COLO668 (cell line): Measurements from ENCODE around the gene PPCDC.
"Not testable (repeated sequence)": the region's sequence is repeated elsewhere in the genome, so short reads cannot be mapped to it uniquely, and the experiment has no call there.

Source experiments
- DNase-seq: peaks from one replicate; lab custom pipeline; 2025; ENCODE audit not compliant: unreplicated experiment; lab: John Stamatoyannopoulos, UW

The PPCDC gene

GRCh38 chr15:75065851-75066509 is 42.6 kb downstream of the PPCDC start:
- DNase-seq, result no peak

- DNase-seq, result no peak
Measured at GRCh38 chr15:75067123-75067830, 43.9 kb downstream of the PPCDC start.

- DNase-seq, result no peak
Measured at GRCh38 chr15:75068748-75069147, 45.4 kb downstream of the PPCDC start.

- DNase-seq, result no peak
Measured at GRCh38 chr15:75069301-75069925, 46.0 kb downstream of the PPCDC start.

DNA sequence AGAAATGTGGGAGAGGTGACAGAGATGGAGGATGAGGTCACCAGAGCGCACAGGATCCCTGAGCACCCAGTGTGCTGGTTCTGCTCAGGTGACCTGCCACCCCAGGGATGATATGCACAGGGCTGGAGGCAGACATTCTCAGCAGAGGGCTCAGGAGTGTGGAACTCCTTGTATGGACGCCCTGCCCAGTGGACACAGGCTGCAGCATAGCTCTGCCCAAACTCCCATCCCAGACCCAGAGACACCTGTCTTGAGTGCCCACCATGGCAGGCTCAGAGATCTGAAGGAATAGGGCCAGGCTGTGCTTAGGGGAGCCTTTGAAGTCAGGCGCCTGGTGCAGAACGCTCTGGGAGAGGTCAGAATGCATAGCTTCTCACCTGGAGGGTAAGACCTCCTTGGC is 47.3 kb downstream of the PPCDC start:
- no peak for DNase-seq

DNA sequence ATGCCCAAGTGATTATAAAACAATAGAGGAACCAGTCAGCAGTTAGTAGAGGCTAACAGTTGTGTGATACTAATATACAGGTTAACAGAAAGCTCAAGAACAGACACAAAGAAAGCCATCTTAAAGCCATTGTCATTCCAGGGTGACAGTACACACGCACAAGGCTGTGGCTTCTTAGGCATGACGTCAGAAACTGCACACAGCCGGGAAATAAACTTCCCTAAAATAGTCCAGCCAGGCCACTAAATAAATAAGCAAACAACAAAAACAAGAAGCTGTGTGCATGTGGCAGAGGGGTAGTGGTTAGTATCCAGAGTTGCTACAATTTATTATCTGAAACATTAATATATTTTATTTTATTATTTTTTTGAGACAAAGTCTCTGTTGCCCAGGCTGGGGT is 49.8 kb downstream of the PPCDC start:
- DNase-seq, result no peak

GRCh38 chr15:75076277-75076676 is 52.9 kb downstream of the PPCDC start:
- DNase-seq, result no peak

DNA sequence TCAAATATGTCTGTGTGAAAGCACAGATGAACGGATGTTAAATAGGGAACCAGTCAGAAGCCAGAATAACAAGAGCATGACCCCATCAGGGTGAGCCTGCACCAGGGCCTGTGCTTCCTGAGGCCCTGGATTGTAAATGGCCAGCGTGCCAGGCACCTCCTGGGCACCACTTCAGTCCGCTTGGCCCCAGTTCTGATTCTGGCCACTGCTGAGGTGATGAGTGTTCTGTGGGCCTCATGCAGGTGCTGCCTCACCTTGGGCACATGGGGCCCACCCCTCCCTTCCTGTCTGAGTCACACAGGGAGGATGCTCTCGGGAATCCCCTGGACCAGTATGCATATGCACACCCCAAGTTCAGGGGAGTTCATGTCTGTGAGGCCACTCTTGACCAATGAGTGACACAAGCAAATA is 54.2 kb downstream of the PPCDC start:
- DNase-seq, result not testable (repeated sequence)

DNA sequence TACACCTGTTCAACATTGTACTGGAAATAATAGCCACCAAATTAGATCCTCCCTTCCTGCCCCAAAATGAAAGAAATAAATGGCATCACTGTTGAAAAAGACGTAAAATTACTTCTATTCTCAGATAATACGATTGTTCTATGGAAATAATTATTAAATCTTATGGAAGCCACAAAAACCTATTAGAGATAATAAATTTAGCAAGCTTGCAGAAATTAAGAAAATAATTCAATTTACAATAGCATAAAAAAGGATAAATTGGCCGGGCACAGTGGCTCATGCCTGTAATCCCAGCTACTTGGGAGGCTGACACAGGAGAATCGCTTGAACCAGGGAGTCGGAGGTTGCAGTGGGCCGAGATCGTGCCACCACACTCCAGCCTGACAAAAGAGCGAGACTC is 57.8 kb downstream of the PPCDC start:
- no peak for DNase-seq

DNA sequence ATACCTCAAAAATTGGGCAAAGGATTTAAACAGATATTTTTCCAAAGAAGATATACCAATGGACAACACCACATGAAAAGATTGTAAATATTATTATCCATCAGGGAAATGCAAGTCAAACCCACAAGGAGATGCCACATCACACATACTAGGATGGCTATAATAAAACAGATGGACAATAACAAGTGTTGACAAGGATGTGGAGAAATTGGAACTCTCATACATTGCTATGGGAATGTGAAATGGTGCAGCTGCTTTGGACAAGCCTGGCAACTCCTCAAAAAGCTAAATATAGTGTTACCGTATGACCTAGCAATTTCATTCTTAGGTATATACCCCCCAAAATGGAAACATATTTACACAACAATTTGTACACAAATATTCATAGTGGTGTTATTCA is 59.3 kb downstream of the PPCDC start:
- no peak for DNase-seq

- not testable (repeated sequence) for DNase-seq
Measured at GRCh38 chr15:75085708-75086107, 62.3 kb downstream of the PPCDC start.

- DNase-seq, result no peak
Measured at GRCh38 chr15:75089456-75090387, 66.3 kb downstream of the PPCDC start.

GRCh38 chr15:75090388-75090734 is 67.0 kb downstream of the PPCDC start:
- DNase-seq, result no peak

DNA sequence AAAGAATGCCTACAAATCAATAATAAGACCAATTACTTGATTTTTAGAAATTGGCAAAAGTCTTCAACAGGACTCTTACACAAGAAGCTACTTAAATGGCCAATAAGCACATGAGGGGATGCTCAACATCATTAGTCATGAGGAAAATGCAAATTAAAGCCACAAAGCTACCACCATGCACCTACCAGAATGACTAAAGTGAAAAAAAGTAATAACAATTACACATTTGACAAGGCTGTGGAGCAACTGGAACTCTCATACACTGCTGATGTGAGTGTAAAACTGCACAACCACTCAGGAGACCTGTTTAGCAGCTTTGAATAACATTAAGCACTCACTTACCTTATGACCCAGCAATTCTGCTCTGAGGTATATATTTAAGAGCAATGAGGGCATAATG is 68.4 kb downstream of the PPCDC start:
- DNase-seq, result no peak

DNA sequence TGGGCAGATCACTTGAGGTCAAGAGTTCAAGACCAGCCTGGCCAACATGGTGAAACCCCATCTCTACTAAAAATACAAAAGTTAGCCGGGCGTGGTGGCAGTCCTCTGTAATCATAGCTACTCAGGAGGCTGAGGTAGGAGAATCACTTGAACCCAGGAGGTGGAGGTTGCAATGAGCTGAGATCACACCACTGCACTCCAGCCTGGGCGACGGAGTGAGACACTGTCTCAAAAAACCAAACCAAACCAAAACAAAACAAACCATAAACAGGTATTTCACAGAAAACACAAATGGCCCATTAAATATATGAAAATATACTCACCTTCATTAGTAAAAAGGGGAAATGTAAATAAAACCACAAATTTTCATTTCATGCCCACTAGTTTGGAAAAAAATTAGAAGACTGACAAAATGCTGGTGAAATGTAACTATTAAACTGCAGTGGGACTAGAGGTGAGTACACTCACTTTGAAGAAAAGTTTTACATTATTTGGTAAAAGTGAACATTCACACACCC is 71.6 kb downstream of the PPCDC start:
- not testable (repeated sequence) for DNase-seq

DNA sequence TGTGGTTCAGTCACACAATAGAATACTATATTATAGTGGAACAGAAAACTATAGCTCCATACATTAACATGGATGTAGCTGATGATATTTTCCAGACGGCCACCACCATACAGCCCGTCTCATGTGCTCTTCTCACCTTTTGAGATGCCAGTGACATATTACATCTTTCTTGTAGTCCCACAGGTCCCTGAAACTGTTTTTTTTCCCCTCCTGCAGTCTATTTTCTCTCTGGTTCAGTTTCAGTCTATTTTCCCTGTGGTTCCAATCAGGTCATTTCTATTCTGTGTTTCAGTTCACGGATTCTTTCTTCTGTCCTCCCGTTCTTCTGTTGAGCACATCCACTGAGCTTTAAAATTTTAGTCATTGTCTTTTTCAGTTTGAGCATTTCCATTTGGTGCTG is 72.2 kb downstream of the PPCDC start:
- no peak for DNase-seq

DNA sequence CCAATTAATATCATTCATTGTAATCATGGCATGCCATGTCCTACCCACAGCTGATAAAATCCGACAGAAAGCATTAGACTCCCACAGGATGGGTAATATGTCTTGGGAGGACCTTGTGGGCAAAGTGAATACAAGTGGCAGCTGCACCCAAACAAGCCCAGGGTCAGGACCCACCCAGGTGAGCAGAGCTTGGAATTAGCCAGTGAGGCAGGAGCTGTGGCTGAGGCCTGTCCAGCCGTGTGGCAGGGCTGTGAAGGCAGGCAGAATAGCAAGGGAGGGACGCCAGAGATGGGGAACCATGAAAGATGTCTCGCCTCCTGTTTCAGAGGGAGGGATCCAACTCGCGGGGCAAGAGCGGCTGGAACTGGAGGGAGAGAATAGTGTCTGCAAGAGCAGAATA is 74.5 kb downstream of the PPCDC start:
- DNase-seq, result no peak

- no peak for DNase-seq
Measured at GRCh38 chr15:75098404-75098803, 75.0 kb downstream of the PPCDC start.
